Measurements from ENCODE around the gene RAB7A.

GRCh38 chr3:128847666-128848370 is 121.8 kb downstream of the RAB7A start:
- no peak for TF ChIP-seq POLR2A (IDR thresholded peaks at IDR 0.05)
- TF ChIP-seq CTCF (IDR thresholded peaks at IDR 0.05), result no peak
